Right forelimb (tissue), 1 donor: Measurements from ENCODE around the gene HEXD.
A peak's percentile ranks its signal among the peaks of the same experiment; 100 is the strongest.
"Not testable (repeated sequence)": the region's sequence is repeated elsewhere in the genome, so short reads cannot be mapped to it uniquely, and the experiment has no call there.

Experiments used
- DNase-seq: peaks from one replicate; pipeline ENCODE4 v3.0.0-alpha.2; 2018

HEXD gene

DNA sequence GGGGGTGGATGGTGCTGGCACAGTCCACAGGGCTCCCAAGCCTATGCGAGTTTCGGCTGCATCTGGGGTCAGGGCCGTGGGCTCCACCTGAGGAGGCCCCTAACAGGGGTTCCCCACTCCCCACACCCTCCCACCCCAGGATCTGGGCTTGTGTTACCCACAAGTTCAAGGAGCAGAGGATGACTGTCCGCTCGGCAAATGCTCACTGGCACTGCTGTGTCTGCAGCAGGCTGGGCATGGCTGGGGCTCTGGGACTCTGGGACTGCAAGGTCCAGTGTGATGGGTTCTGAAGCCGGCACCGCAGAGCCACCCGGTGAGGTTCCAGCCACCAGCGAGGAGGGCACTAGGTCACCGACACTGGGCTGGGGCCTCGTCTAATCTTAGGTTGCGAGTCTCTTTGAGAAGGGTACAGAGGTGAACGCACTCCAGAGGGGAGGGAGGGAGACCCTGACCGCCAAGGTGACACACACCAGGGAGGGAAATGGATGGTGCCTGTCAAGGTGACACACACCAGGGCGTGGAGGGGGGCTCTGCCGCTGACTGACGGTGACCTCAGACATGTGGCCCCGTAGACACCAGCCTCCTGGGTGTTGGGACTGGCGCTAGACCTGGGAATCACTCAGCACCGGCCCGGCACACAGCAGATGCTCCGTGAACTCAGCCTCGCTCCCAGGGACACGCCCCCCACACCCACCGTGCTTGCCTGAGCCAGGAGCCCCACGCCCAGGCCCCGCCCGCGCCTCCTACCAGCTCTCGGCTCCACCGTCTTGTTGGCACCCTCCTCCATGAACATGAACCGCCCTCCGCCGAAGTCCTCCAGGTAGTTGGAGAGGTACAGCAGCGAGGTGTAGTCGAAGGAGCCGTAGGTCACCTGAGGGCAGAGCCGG is 20.5 kb upstream of the HEXD start:
- DNase-seq: no peak

DNA sequence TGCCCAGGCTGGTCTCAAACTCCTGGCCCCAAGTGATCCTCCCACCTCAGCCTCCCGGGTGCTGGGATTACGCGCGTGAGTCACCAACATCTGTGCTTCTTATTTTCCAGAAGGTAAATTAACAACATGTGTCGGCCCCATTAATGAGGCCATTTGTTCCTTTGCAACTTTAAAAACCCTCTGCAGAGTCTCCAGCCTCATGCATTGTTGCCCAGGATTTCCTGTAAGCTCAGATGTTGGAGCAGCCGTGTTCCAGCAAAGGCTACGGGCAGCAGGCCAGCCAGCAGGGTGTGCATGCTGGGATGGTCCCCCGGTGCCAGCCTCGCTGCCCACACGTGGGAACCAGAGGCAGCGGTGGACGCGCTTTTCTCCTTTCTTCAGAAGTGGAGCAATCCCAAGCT is 19.1 kb upstream of the HEXD start:
- DNase-seq: peak; percentile 86

DNA sequence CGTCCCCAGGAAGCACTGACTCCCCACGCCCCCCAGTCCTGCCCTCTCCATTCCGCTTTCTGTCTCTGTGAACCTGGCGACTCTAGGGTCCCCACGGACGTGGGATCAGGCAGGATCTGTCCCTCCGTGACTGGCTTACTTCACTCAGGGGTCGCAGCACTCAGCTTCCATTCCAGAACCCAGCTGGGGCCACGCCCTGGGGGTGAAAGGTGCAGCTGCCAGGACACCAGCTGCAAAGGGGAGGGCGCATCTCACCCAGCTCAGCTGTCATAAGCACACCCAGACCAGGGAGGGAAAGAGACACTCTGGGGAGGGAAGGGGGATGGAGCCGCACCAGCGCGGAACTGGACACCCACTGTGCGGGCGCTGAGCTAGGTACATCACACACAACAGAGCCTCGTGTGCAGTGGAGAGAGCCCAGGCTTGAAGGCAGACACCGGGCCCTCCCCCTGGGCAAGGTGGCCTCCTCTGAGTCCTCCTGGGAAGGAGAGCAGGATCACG is 18.5 kb upstream of the HEXD start:
- peak; percentile 81 for DNase-seq

DNA sequence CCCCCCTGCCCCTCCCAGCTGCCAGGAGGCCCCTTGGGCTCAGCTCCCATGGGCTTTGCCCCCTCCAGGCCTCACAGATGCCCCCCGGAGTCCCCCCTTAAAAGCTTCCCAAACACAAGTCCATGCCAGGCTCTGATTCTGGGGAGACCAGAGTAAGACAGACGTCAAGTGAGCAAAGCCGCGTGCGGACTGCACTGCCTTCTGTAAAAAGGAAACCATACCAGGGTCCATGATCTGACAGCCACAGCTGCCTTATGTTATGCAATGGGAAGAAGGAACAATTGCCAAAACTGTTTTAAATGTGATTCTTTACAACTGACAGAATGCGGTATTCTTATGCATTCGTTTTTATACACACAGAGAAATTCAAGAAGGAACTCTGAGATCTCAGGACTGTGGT is 17.9 kb upstream of the HEXD start:
- DNase-seq: no peak

DNA sequence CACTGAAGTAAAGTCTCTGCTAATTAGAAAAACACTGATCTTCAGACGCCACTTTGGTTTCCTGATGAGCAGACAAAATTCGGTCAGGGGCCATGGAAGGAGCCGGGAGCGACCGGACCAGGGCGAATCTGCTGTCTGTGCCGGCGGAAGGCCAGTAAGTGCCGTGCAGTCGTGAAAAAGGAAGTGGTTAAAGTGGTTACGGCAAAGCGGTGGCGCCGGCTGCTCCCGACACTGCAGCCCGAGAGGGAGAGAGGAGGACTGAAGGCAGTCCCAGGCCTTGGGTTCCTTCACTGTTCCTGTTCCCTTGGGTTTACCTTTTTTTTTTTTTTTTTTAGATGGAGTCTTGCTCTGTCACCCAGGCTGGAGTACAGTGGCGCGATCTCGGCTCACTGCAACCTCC is 17.3 kb upstream of the HEXD start:
- DNase-seq: no peak

DNA sequence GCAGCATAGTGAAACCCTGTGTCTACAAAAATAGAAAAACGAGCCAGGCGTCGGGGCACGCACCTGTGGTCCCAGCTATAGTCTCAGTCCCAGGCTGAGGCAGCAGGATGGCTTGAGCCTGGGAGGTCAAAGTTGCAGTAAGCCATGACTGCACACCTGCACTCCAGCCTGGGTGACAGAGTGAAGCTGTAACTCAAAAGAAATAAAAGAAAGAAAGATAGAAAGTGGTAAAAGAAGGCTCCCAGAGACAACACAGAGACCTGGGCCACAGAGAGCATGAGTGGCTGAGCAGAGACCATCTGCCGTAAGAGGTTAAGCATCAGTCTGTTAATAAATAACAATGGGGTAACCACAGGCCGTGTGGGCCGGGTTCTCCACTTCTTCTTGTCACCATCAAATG is 15.3 kb upstream of the HEXD start:
- no peak for DNase-seq

DNA sequence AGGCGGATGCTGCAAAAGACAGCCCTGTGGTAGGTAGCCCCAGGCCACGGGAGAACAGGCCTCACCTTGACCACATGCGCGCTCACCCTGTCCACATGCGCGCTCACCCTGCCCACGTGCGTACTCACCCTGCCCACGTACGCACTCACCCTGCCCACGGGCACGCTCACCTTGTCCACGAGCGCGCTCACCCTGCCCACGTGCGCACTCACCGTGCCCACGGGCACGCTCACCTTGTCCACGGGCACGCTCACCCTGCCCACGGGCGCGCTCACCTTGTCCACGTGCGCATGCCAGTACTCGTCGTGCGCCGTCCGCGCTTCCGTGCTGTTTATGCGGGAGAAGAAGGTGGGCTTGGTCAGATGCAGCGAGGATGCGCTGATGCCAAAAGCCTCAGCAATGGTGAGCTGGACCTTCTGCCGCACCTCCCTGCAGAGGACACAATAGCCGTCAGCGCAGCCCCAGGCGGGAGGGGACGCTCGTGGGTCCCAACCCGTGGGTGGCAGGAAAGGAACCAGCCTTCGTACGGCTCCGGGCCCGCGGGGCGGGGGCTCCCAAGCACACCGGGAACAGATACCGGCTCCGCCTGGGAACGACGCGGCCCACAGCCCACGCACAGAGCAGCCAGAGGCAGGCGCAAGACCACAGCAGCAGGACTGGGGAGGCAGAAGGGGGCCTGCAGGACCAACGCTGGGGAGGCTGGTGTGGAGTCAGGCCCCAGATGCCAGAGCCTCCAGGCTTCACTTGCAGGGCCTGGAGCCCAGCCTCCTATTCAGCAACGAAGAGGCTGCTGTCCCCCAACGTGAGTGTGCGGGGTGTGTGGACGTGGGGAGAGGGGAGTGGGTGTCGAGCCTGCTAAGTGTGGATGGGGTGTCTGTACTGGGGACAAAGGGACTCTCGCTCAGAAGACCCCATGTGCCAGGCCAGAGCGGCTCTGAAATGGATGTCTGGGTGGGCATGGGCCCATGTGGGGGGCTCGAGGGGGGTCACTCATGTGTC is 14.2 kb upstream of the HEXD start:
- no peak for DNase-seq

DNA sequence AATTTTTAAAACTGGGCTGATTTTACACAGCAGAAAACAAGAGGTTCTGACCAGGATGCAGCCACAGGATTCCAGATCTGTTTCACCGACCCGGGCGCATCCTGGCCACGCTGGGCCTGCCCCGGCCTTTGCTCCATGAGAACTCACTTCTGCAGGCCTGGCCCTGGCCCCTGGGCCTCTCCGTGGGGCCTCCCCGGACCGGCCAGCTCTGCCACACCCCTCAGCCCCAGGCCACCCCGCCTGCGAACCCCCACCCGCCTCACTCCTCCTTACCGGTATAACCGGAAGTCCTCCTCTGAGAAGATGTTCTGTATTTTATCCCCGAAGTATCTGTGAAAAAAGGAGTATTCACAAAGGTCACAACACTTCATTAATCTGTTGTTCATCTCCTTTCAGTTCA is 13.1 kb upstream of the HEXD start:
- no peak for DNase-seq

DNA sequence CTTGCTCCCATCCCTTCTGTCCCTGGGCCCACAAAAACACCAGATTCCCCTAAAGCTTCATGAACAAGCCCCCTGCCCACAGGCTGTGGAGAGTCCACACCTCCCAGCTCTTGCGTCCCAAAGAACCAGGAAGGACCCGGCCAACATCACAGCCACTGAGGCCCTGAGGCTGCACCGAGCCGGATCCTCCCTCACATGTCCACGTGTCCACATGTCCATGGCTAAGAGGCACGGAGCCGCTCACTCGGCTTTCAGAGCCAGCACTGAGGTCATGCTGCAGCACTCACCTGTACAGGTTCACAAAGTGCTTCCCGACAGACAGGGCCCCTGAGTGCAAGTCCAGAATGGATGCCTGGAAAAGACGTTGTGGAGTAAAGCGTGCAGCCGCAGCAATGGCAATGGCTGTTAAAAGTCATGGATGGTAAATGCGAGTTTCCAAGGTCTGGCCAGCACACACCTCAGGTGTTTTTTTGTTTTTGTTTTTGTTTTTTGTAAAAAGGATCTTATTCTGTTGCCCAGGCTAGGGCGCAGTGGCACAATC is 11.9 kb upstream of the HEXD start:
- no peak for DNase-seq

DNA sequence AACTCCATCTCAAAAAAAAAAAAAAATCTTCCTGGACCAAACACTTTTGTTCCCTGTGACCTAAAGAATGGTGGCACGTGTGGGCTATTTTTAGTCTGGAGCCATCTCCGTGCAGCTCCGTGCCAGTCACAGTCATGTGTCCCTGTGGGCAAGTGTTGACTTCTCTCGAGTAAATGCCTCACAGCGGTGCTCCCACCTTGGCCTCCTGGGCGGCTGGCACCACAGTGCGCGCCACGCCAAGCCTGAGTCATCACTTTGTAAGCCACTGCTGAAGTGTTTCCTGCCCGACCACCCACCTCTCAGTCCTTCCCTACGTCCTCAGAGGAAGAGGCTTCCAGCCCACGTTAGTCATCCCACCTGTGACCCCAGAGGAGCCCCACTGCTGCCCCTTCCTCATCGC is 10.9 kb upstream of the HEXD start:
- DNase-seq: no peak

DNA sequence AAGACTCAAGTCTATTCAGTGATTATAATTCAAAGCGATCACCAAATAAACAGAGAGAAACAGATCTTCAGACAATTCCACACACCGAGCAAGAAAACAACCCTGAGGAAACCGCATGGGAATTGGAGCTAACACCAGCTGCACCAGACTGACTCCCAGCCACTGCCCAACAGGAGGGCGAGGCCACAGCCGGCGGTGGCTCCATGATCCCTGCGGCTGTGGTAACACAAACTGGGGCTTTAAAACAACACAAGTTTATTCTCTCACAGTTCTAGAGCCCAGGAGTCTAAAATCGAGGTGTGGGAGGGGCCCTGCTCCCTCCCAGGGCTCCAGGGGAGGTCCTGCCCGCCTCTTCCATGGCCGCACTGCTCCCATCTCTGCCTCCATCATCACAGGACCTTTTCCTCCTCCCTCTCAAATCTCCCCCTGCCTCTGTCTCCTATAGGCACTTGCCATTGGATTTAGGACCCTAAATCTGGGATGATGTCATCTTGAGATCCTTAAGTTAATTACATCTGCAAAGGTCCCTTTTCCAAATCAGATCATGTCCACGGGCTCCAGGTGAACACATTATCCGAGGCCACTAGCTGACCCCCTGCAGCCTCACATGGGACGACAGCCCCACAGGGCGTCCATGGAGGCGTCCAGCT is 9.7 kb upstream of the HEXD start:
- DNase-seq: no peak

DNA sequence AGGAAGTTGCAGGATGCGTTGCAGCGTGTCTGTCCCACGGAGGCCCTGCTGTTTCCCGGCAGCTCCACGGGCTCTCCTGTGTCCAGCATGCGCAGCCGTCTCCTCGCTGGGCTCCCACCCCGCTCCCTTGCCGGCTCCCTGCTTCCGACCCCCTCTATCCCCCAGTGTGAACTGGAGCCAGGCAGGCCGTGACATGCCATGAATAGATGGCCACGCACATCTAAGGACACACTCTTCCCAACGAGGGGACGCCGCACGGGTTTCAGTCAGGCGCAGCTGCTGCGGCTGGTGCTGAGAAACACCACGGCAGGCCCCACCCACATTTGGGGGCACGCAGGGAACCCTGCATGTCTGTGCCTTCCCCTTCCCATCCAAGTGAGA is 9.2 kb upstream of the HEXD start:
- no peak for DNase-seq

DNA sequence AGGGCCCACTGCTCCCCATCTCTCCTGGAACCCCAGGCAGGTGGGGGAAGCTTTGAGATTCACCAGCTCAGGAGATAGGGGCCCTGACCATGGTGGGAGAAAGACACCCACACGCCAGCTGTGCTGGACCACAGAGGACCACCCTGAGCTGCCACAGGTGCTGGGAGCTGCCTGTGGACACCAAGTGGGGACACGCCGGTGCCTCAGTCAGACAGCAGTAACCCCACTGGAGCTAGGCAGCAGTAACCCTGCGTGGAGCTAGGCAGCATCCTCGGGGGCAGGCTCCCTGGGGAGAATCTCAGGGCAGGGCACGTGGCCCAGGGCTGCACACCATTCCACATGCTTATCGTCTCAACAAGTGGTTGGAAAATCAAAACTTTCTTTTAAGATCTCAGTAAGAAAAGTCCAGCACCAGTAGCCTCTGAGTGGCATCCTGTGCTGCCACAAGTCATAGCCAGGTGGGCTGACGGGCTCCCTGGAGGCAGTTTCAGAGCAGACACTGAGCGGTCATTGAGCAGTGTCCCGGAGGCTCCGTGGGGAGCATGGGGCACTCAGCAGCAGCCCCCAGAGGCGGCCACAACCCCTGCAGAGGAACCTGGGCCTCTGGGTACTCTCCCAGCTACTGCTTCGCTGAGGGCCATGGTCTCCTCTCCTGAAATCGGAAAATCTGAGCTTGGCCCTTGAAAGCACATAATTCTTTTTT is 8.0 kb upstream of the HEXD start:
- DNase-seq: no peak

DNA sequence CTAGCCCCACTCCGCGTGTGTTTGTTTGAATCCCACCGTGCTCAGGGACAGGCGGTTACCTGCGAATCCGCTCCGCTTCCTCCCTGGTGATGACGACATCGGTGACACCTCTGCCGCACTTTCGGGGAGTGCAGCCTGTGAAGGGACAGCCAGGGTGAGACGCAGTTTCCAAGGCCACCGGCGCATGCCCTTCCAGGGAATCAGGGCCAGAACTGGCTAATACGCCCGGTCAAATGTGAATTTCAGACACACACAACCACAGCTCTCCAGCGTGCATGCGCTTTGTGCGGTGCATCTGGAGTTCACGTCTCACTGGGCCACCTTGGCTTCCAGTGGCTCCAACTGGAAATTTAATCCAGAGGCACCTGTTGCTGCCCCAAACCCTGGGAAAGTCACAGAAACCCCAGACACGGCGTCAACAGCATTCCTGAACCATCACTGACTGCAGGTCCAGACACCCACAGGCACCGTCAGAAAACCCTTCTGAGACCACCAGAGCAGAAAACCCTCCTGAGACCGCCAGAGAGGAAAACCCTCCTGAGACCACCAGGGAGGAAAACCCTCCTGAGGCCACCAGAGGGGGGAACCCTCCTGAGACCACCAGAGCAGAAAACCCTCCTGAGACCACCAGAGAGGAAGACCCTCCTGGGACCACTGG is 6.6 kb upstream of the HEXD start:
- DNase-seq: no peak

DNA sequence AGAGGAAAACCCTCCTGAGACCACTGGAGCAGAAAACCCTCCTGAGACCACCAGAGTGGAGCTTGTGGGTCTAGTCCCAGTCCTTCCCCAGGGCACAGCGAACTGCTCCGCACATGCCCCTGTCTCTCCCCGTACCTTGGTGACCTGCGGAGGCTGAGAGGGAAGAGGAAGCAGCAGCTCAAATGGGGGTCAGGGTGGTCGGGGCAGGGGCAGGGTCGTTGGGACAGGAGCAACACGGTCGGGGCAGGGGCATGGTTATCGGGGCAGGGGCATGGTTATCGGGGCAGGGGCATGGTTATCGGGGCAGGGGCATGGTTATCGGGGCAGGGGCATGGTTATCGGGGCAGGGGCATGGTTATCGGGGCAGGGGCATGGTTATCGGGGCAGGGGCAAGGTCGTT is 6.1 kb upstream of the HEXD start:
- DNase-seq: not testable (repeated sequence)

DNA sequence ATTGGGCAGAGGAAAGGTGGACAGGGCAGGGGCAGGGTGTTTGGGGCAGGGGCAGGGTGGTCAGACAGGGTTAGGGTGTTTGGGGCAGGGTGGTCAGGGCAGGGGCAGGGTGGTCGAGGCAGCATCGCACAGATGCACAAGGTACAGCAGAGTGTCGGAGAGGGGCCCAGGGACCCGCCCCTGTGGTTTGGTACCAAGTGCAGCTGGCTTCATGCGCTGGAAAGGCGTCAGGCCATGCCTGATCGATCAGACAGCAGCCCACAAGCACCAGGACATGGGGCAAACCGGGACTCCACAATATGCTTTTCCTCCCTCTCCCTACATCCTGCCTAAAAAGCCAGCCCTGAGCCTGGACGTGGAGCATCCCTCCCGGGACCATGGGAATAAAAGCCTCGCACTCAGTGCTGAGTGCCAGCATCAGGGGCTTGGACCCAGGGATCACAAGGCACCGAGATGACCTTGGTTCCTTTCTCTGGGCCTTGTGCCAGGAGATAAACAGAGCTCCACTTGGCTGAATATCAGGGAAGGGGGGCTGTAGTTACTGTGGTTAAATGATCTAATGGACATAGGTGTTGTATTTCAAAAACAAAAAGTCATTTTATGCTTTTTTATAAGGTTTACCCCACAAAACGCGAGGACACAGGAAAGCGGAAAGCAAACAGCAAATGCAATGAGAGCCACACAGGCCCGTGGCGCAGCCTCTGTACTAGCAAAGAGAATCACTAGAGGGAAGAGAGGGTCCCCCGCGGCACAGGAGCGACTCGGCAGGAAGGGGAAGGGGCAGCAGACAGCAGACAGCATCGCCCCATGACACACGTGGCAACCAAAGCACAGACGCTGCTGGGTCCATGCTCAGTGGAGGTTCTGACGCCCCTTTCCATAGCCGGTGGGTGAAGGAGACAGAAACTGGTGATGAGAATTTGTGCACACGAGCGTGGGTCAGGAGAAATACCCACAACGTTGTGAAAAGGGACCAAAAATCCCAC is 5.3 kb upstream of the HEXD start:
- no peak for DNase-seq

DNA sequence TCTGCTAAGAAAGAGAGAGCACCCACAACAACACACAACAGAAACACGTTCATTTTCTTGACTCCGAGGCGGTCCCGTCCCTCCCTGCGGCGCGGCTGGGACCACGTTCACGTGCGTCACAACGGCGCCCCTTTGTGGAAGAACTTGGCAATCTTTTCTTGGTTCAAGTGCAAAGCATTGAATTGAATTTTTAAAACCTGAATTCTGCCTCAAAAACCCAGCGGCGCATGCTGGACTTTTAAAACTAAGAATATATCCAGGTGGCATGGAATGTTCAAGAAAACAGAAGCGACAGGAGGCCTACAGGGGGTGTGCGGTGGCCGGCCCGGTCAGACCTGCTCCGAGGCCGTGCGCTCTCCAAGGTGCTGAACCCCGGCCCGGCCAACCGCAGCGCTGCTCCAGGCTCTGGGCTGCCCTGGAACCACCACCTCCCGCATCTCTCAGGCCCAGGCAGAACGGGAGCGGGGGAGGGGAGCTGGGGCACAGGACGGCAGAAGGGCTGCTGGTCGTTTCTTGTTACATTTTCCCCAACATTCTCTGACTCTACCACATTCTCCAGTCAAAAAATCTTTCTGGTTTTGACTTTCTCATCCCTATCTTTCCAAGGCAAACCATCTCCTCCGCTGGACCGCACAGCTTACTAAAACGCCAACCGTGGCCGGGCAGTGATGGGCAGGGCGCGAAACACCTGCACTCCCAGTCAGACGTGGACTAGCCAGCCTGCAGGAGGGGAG is 3.4 kb upstream of the HEXD start:
- peak; percentile 88 for DNase-seq

DNA sequence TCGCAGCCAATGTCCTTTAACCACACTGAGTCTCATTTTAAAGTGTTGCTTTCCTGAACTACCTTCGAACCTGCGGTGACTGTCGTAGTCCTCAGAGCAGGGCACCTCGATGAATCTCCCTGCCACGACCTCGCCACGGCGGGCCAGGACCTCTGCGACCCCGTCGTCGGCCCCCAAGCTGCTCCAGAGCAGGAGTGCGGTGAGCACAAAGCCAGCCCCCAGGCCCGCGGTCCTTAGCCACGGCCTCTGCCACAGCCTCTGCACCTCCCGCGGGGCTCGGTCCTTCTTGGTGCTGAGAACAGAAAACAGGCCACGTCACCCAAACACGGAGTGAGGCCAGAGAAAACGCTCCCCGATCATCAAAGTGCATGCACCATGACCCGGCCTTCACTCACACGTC is 2.8 kb upstream of the HEXD start:
- DNase-seq: no peak

DNA sequence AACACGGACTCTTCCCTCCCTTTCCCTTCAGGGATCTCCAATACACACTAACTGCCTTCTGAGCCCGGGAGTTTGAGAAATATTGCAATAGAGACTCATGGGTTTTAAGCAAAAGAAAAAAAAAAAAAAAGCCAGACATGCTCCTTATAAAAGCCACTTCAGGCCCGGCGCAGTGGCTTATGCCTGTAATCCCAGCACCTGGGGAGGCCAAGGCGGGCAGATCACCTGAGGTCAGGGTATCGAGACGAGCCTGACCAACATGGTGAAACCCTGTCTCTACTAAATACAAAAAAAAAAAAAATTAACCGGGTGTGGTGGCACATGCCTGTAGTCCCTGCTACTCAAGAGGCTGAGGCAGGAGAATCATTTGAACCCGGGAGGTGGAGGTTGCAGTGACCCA is 2.4 kb upstream of the HEXD start:
- no peak for DNase-seq

DNA sequence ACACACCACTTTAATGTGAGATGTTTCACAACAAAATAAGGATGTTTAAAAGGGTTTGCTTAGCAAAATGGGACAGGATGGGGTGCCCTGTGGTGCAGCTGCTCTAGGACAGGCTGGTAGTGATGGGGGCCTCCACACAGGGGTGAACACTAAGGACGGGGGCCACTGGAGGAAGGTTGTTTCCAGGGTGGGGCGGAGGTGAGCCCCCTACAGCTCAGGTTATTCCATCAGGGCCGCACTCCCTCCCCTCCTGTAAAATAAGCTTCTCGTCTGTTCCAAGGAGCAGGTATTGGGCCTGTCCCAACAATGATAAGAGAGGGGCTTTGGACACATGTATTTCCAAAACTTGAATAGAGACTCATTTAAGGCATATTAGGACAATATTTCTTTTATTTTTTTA is 1.9 kb upstream of the HEXD start:
- DNase-seq: no peak
